Karpas-422 (cell line): ENCODE data around the gene SEC24D. TPM values are rescaled to one million over a fixed set of nuclear protein-coding genes. Genes with fewer than 3 reads are reported as not detected.

Experiments
- DNase-seq: peaks from one replicate; pipeline ENCODE4 v3.0.0-alpha.2; 2015
- H2AFZ ChIP-seq: fragments of 200-600 bp; sonication (generic); 2 replicates; pipeline ENCODE4 v1.6.1; 2014; ENCODE audit warnings: antibody characterized with exemption, low read length, mixed read lengths
- H3K27ac ChIP-seq: fragments of 200-600 bp; sonication (generic); 2 replicates; pipeline ENCODE4 v1.5.1; 2014; ENCODE audit warnings: mild to moderate bottlenecking, low read length, moderate library complexity
- H3K27me3 ChIP-seq: fragments of 200-600 bp; sonication (generic); 2 replicates; pipeline ENCODE4 v1.6.1; 2014; ENCODE audit warnings: low read length, mixed read lengths
- H3K36me3 ChIP-seq: fragments of 200-600 bp; sonication (generic); 2 replicates; pipeline ENCODE4 v1.6.1; 2014; ENCODE audit warnings: low read length, mixed read lengths; ENCODE audit not compliant: insufficient read depth
- H3K4me1 ChIP-seq: fragments of 200-600 bp; sonication (generic); 2 replicates; pipeline ENCODE4 v1.6.1; 2014; ENCODE audit warnings: mild to moderate bottlenecking, low read length, mixed read lengths
- H3K4me2 ChIP-seq: fragments of 200-600 bp; sonication (generic); 2 replicates; pipeline ENCODE4 v1.6.1; 2014; ENCODE audit warnings: low read length, low read depth, mild to moderate bottlenecking; ENCODE audit not compliant: poor library complexity, severe bottlenecking
- H3K4me3 ChIP-seq: fragments of 200-600 bp; sonication (generic); 2 replicates; pipeline ENCODE4 v1.5.1; 2014; ENCODE audit warnings: mild to moderate bottlenecking, antibody characterized with exemption, low read length, mixed read lengths
- H3K79me2 ChIP-seq: fragments of 200-600 bp; sonication (generic); 2 replicates; pipeline ENCODE4 v1.6.1; 2014; ENCODE audit warnings: mild to moderate bottlenecking, low read length, mixed read lengths
- H3K9ac ChIP-seq: fragments of 200-600 bp; sonication (generic); 2 replicates; pipeline ENCODE4 v1.6.0; 2014; ENCODE audit warnings: low read length
- H3K9me2 ChIP-seq: fragments of 200-600 bp; sonication (generic), shearing (Covaris generic); replicated peaks from 2 replicates; pipeline ENCODE4 v1.6.0; 2014; ENCODE audit warnings: mild to moderate bottlenecking, low read length, moderate library complexity; ENCODE audit not compliant: insufficient read depth
- H3K9me3 ChIP-seq: fragments of 300-700, 200-600 bp; sonication (generic); 2 replicates; pipeline ENCODE4 v1.6.1; 2014; ENCODE audit warnings: low read length, mixed read lengths
- H4K20me1 ChIP-seq: fragments of 200-600 bp; sonication (generic); 2 replicates; pipeline ENCODE4 v1.6.1; 2014; ENCODE audit warnings: mild to moderate bottlenecking, antibody characterized with exemption, low read length, low read depth; ENCODE audit not compliant: insufficient read depth
- total RNA-seq: library from RNA; depleted of rRNA; stranded (reverse); fragments of >200 nt; shearing (Covaris generic); gene quantifications from 2 replicates; pipeline ENCODE4 v1.2.3, GENCODE V29; 2014; ENCODE audit warnings: low replicate concordance

The SEC24D gene
- total RNA-seq, 1 experiment from 2014 or later = 65.0 TPM

GRCh38 chr4:118716304-118716703, 119.6 kb downstream of the SEC24D start:
- H3K79me2 ChIP-seq = no peaks in the 10 kb centered on the region
- H3K4me3 ChIP-seq = no peak overlapping the region
- peaks cover 8% of the 10 kb centered on the region for H3K4me1 ChIP-seq
- no peaks in the 10 kb centered on the region for H3K27me3 ChIP-seq
- no peak overlapping the region for H3K4me2 ChIP-seq
- no peaks in the 10 kb centered on the region for H3K9me3 ChIP-seq
- DNase-seq = no peak
- no peaks in the 10 kb centered on the region for H4K20me1 ChIP-seq
- peaks cover 11% of the 10 kb centered on the region; the same call in 1 of the 2 replicates for H3K36me3 ChIP-seq
- H2AFZ ChIP-seq = no peak overlapping the region
- no peak overlapping the region for H3K27ac ChIP-seq
- no peaks in the 10 kb centered on the region for H3K9me2 ChIP-seq
- H3K9ac ChIP-seq = no peak overlapping the region

DNA sequence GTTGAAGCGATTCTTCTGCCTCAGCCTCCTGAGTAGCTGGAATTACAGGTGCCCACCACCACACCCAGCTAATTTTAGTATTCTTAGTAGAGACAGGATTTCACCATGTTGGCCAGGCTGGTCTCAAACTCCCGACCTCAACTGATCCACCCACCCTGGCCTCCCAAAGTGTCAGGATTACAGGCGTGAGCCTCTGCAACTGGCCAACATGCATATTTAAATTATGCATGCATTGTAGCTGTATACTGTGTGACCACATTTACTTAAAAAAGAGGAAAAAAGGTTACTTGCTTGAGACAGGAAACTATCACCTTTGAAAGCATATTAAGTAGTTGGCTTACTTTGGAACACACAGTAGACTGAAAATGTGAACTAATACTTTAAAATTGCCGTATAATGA, 121.2 kb downstream of the SEC24D start:
- no peaks in the 10 kb centered on the region for H4K20me1 ChIP-seq
- H3K4me1 ChIP-seq = peaks cover 8% of the 10 kb centered on the region
- no peaks in the 10 kb centered on the region for H3K9me3 ChIP-seq
- no peak overlapping the region for H2AFZ ChIP-seq
- H3K27ac ChIP-seq = no peak overlapping the region
- no peaks in the 10 kb centered on the region for H3K79me2 ChIP-seq
- H3K9me2 ChIP-seq = no peaks in the 10 kb centered on the region
- H3K36me3 ChIP-seq = peaks cover 25% of the 10 kb centered on the region
- H3K4me3 ChIP-seq = no peak overlapping the region
- H3K27me3 ChIP-seq = no peaks in the 10 kb centered on the region
- no peak overlapping the region for H3K4me2 ChIP-seq
- no peak overlapping the region for H3K9ac ChIP-seq
- no peak for DNase-seq

- Histone ChIP-seq H3K27me3 (no peaks in the 10 kb centered on the region), H4K20me1 (no peaks in the 10 kb centered on the region), H2AFZ (no peak overlapping the region), H3K27ac (no peak overlapping the region), H3K4me1 (peaks cover 8% of the 10 kb centered on the region), H3K9me2 (no peaks in the 10 kb centered on the region), H3K4me2 (no peak overlapping the region), H3K36me3 (peaks cover 42% of the 10 kb centered on the region), H3K4me3 (no peak overlapping the region), H3K9me3 (no peaks in the 10 kb centered on the region), H3K79me2 (peaks cover 8% of the 10 kb centered on the region; the same call in 1 of the 2 replicates), H3K9ac (no peak overlapping the region)
- no peak for DNase-seq
These were observed 123.1 kb downstream of the SEC24D start for GRCh38 chr4:118712872-118713271.

GRCh38 chr4:118711052-118711451, 124.9 kb downstream of the SEC24D start:
- H4K20me1 ChIP-seq = no peaks in the 10 kb centered on the region
- H2AFZ ChIP-seq = no peak overlapping the region
- H3K36me3 ChIP-seq = peaks cover 52% of the 10 kb centered on the region
- peaks cover 4% of the 10 kb centered on the region for H3K4me1 ChIP-seq
- H3K4me3 ChIP-seq = no peak overlapping the region
- H3K4me2 ChIP-seq = no peak overlapping the region
- no peak overlapping the region for H3K9ac ChIP-seq
- no peak overlapping the region for H3K27ac ChIP-seq
- H3K79me2 ChIP-seq = peaks cover 16% of the 10 kb centered on the region; the same call in 1 of the 2 replicates
- no peaks in the 10 kb centered on the region for H3K9me3 ChIP-seq
- H3K9me2 ChIP-seq = no peaks in the 10 kb centered on the region
- H3K27me3 ChIP-seq = no peaks in the 10 kb centered on the region
- no peak for DNase-seq

DNA sequence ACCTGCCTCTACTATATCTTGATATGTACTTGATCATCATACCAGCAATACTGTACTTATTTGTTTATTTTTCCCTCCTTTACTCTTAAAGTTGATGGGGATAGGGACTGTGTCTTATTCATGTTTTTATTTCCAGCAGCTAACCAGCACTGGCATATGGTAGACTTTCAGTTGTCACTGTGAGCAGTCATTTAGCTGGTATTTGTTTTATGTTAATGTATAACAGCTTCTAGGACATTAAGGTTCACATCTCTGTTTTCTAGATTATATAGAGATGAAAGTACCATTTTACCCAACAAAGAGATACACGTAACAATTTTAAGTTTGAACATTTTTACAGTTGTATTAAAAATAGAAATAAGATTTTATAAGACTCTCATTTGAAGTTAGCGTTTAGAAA, 132.8 kb downstream of the SEC24D start:
- H4K20me1 ChIP-seq = no peaks in the 10 kb centered on the region
- no peak for DNase-seq
- no peak overlapping the region for H2AFZ ChIP-seq
- no peak overlapping the region for H3K4me2 ChIP-seq
- H3K9me2 ChIP-seq = no peaks in the 10 kb centered on the region
- H3K79me2 ChIP-seq = peaks cover 21% of the 10 kb centered on the region
- peaks cover 72% of the 10 kb centered on the region for H3K36me3 ChIP-seq
- H3K27ac ChIP-seq = no peak overlapping the region
- H3K27me3 ChIP-seq = no peaks in the 10 kb centered on the region
- no peak overlapping the region for H3K9ac ChIP-seq
- H3K4me1 ChIP-seq = no peaks in the 10 kb centered on the region
- no peaks in the 10 kb centered on the region for H3K9me3 ChIP-seq
- no peak overlapping the region for H3K4me3 ChIP-seq

DNA sequence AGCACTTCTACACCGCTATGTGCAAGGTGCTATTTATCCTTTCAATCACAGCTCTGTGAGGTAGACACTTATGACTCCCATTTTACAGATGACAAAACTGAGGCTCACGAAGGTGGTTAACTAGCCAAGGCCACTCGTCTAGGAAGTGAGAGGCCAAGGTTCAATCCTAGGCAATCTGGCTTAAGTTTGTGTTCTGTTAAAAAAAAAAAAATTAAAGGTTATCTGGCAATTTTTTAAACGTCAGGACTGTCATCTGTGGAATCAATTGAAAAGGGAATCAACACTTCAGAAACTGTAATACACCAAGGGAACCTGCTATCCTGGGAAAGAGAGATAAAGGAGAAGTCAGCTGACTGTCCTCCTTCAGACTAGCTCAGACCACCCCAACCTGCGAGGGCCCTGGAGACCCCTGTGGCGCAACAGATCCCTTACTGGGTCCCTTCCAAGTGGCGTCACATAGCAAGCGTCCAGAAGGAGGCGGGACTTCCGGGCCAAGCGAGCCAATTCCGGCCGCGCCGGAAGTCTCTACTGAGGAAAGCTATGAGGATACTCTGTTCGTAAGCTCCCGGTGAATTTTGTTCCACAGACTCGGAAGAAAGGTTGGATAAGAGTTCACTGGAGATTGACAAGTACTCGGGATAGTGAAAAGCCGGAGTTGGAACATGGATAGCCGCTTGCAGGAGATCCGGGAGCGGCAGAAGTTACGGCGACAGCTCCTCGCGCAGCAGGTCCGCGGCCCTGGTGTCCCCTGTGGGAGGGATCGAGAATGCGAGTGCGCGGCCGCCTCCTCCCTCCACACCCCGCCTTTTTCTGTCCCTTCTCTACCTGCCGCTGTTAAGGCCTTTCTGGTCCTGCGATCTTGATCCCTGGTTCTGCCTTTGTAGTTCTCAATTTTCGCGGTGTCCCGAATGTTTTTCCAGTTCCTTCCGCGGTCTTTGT, 150.8 kb downstream of the SEC24D start, which contains the start of gene METTL14:
Gene METTL14, plus strand, starts transcription at position 520 of the 939 bp plus-strand sequence. Its CDS starts 143 bp downstream, at position 663.
- Histone ChIP-seq H3K27ac (no peak within 1 kb of the TSS; the same call in 1 of the 2 replicates), H2AFZ (peak within 1 kb of the TSS; percentile 57), H3K36me3 (peaks cover 18% of the 10 kb centered on the region; the same call in 1 of the 2 replicates), H3K79me2 (peaks cover 31% of the 10 kb centered on the region), H3K9me3 (no peaks in the 10 kb centered on the region), H3K9me2 (peaks cover 4% of the 10 kb centered on the region), H3K27me3 (no peaks in the 10 kb centered on the region), H3K9ac (peak within 1 kb of the TSS; percentile 83), H3K4me1 (peaks cover 34% of the 10 kb centered on the region), H3K4me3 (peak within 1 kb of the TSS; percentile 97), H3K4me2 (peak within 1 kb of the TSS; percentile 96), H4K20me1 (peaks cover 12% of the 10 kb centered on the region; the same call in 1 of the 2 replicates)
- DNase-seq = peak; percentile 97

- Histone ChIP-seq H3K4me3 (no peak overlapping the region), H3K9me2 (peaks cover 4% of the 10 kb centered on the region), H3K9me3 (no peaks in the 10 kb centered on the region), H4K20me1 (peaks cover 12% of the 10 kb centered on the region; the same call in 1 of the 2 replicates), H3K4me1 (peaks cover 34% of the 10 kb centered on the region), H2AFZ (peak overlapping the region; percentile 57), H3K79me2 (peaks cover 31% of the 10 kb centered on the region), H3K4me2 (peak overlapping the region; percentile 28), H3K9ac (no peak overlapping the region), H3K27ac (no peak overlapping the region), H3K36me3 (peaks cover 10% of the 10 kb centered on the region; the same call in 1 of the 2 replicates), H3K27me3 (no peaks in the 10 kb centered on the region)
- DNase-seq = peak; percentile 61
These were observed 152.4 kb downstream of the SEC24D start for GRCh38 chr4:118683513-118683912.

DNA sequence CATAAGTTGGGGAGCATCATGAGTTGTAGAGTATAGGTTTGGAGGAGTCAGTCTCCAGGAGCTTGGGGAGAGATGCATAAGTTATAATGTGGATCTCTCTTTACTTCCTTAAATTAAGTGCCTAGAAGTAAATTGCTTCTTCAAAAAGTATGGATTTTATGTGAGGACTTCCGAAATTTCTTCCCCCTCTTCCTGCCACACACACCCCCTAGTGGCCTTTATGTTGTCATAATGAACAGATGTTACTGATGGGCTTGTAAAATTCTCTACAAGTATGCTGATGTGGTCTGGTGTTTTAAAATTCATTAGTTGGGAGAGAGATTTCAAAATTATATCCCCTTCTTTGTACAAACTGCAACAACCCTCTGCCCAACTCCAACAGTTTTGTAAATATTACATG, 153.0 kb downstream of the SEC24D start:
- Histone ChIP-seq H3K9me2 (peaks cover 4% of the 10 kb centered on the region), H2AFZ (peak overlapping the region; percentile 57), H3K27ac (no peak overlapping the region), H4K20me1 (peaks cover 12% of the 10 kb centered on the region; the same call in 1 of the 2 replicates), H3K4me1 (peaks cover 34% of the 10 kb centered on the region), H3K4me2 (peak overlapping the region; percentile 28), H3K36me3 (peaks cover 6% of the 10 kb centered on the region; the same call in 1 of the 2 replicates), H3K9me3 (no peaks in the 10 kb centered on the region), H3K4me3 (no peak overlapping the region), H3K27me3 (no peaks in the 10 kb centered on the region), H3K9ac (no peak overlapping the region), H3K79me2 (peaks cover 27% of the 10 kb centered on the region)
- peak; percentile 65 for DNase-seq
